OCI-M1 (cell line): ENCODE results near the gene NECTIN1.

Experiments
- DNase-seq: peaks from one replicate; lab custom pipeline; 2025; lab: John Stamatoyannopoulos, UW

The NECTIN1 gene

DNA sequence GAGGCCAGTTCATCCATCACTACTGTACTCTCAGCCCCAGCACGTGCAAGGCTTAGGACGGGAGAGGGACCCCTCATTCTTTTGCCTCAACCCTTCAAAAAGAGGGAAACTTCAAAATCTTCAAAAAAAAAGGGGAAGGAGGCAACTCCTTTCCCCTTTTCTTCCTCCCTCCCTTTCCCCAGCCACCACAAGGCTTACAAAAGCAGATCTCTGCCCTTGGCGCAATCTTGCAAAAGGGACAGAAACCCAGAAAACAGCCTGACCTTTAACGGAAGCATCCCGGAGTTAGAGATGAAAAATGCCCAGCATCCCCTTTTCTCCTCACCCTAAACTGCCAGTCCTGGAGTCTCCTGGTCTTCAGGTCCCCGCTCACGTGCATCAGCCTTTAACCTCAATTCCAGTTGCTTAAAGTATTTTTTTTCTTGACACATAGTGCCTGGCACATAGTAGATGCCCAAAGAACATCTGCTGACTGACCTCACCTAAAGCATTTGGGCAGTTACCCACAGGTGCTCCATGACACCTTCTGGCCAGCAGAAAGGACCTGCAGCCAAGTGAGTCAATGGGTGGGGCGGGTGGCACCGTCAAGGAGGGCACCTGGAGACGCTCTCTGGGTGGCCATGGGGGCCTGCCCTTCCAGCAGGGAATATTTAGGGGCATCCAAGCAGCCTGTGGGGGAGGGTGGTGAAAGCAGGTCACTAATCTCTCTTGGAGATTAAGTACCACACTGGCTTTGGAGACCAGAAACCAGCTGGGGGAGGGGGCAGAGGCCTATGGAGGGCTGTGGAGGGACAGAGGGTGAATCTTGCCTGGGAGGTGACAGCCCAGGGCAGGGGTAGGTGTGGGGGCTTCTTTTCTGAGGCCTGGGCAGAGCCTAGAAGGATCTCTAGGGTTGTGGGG is 16.3 kb downstream of the NECTIN1 start:
- peak; percentile 61 for DNase-seq

DNA sequence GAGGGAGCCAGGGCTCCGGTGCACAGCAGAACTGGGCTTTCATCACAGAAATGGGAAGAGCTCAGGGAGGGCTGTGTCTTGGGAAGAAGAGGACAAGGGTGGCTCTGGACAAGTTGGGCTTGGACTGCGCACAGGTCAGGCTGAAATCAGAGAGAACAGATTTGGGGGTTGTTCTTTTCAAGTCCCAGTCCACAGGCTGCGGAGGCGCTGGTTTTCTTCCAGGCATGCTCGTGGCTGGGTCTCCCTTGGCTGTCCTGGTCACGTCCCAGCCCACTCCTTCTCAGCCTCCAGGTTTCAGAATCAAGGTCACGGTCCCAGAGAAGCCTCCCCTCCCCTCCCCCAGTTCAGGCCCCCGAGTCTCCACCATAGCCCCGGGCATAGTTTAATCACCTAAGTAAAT is 17.0 kb downstream of the NECTIN1 start:
- DNase-seq: no peak

DNA sequence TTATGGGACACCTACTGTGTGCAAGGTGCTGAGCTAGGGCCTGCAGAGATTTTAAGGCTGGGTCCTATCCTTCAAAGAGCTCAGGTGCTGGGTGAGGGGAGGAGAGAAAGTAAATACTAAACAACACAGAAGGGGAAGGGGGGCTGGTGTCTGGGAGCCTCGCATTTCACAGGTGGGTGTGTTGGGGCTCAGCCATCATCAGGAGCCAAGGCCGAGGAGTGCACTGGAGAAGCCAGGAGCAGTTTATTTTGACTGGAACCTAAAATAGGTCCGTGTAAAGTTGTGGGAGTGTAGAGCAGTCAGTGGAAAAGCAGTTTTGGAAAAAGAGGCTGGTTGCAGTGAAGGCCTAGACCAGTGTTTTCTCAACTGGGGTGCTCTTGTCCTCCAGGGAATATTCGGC is 17.5 kb downstream of the NECTIN1 start:
- no peak for DNase-seq

DNA sequence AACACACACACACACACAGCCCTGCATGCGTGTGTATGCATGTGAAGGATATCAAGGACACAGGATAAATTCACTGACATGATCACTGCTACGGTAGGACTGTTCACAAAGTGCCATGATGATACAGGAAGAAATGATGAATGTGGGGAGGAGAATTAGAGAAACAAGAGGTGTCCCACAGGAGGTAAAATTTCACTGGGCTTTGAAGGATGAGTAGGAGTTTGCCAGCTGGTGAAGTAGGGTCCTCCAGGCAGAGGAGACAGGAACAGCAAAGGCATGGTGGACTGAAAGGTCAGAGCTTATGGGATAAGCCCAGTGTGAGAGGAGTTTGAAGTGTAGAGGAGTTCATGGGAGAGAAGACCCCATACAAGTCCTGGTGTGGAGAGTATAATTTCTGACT is 18.6 kb downstream of the NECTIN1 start:
- DNase-seq: no peak

DNA sequence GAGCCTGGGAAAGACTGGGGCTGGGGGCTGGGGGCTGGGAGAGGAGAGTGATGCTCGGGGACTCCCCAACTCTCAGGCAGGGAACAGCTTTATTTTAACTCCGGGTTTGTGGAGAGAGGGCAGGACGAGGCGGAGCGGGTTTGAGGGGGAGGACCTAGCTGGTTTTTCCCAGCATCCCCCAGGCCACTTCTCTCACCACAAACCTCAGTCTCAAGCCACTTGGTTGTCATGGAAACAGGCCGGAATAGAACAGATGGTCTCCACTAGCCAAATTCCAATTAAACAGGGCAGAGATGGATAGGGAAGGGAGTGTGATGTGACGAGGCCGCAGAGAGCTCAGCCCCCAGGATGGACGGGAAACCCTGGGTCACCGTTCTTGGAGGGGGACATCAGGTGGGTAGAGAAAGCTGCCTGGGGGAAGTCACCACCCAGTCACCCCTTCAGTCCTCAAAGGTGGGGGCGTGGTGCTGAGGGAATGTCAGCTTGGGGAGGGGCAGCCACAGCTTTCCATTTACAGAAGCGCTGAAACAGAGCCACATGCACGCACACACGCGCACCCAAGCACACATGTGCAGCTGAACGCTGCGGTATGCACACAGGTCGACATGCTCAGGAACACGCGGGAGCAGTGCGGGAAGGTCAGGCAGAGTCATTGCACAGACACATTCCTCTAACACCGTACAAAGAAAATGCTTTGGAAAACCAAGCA is 19.2 kb downstream of the NECTIN1 start:
- peak; percentile 86 for DNase-seq

DNA sequence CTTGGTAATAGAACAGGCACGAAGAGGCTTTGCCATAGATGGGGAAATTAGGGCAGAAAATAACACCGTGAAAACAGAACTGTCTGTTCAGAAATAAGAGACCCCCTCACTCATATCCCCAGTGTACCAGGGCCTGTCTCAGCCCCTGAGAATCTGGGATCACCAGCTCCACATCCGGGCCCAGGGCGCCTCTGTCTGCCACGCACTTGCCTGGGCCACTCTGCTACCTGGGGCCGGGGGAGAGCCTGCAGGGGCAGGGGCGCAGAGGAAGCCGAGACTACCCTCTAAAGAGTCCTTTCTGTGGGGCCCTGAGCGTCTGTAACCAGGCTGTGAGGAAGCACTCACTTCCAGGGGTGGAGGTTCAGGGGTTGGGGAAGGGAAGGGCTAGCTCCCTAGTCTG is 19.8 kb downstream of the NECTIN1 start:
- DNase-seq: no peak

DNA sequence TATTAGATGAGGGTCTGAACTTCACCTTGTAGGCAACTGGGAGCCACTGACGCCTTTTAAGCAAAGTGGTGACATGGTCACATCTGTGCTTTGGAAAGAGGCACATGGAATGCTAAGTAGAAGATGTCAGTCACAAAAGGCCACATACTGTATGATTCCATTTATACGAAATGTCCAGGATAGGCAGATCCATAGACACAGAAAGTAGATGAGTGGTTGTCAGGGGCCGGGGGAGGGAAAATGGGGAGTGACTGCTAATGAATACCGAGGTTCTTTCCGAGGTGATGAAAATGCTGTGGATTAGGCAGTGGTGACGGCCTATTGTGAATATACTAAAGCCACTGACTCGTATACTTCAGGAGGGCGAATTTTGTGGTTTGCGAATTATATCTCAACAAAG is 20.6 kb downstream of the NECTIN1 start:
- no peak for DNase-seq

DNA sequence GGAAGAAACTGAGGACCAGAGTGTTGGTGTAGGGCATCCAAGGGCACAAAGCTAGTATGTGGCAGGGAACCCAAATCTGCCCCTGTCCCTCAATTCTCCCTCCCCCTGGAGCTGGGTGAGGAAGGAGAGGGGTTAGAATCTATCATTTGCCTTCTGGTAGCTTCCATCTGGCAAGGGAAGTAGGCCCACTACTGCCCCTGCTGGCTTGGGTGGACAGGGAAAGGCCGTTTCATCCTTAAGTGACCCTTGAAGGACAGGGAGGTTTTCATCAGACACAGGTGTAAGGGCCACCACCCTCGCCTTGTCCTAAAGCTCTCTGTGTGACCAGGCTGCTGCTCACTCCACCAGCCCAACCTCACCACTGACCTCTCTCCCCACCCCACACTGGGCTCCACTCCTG is 22.1 kb downstream of the NECTIN1 start:
- peak; percentile 51 for DNase-seq

DNA sequence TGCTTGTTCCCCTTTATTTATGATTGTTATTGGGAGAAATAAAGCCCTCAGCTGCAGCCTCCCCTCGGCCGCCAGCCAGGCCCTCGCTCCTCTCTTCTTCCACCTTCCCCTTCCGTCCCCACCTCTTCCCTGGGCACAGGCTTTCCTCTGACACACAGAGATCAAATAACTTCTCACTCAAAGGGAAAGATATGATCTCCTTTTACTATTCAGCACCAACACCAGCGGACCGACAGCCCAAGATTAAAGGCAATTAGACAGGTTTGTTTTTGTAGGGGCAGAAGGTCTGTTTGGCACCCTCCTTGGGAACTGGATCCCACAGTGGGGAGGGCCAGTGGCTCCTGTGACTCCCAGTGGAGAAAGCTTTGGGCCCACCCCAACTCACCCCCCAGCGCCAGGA is 23.0 kb downstream of the NECTIN1 start:
- DNase-seq: no peak

DNA sequence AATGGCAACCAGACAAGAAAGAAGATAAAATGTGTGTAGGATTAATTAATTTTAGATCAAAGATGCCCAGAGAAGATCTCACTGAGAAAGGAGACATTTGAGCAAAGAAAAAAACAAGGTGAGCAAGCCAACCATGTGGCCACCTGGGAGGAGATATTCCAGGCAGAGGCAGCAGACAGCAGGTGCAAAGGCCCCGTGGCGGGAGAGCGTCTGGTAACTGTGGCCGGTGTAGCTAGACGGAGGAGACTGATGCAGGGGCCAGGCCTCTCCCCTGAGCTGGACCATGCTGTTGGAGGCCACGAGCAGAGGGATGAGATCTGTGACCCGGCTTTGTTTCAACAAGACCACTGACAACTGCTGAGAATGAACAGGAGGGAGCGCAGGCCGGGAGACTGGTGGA is 23.6 kb downstream of the NECTIN1 start:
- no peak for DNase-seq

DNA sequence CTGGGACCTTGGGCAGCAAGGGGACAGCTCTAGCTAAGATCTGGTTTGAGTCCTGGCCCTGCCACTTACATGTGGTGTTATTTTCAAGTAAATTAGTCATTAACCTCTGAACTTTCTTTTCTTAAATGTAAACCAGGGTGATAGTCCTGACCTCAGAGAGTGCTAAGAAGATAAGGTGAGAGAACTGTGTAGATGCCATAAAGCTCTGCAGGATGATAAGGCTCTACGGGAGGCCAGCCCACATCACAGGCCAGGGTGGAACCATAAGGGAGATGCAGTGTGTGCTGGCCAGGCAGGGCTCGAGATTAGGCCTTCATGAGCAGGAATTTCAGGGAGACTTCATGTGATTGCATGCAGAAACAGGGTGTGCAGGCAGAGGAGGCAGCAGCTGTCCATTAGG is 24.2 kb downstream of the NECTIN1 start:
- DNase-seq: peak; percentile 75

DNA sequence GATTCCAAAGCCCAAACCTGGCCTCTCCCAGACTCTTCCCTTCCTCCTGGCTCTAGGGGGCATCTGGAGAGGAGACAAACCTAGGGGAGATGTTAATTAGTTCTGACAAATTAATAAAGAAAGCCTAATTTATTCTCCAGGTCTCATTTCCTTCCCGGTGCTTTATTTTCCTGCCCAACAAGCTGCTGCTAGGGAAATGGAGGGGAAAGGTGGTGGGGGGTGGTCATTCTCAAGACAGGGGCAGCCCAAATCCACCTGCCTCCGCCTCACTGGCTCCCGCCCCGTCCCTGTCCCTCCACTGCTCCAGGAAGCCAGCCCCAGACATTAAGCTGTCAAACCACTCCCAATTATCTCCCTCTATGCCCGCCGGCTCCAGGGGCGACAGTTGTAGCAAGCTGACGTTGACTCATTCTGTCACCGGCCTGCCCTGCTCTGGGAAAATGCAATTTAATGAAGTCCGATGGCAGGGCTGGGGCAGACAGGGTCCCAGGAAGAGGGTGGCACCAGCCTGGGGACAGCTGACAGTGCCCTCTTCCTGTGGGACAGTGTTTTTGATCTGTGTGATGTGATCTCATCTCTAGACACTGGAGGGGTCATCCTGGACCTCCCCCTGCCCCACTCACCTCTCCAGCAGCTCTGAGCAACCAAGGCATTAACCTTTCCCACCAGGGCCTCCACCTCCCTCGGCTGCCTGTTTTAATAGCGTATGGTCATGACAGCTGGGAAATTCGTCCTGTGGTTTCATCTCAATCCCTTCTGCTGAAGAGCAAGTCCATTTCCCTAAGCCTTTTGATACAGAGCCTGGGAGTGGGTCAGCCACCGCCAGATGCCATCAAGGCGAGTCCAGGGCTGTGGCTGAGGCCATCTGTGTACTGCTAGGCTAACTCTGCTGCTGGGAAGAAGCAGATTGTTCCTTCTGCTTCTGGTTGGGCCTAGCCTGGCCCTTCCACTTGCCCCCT is 27.1 kb downstream of the NECTIN1 start:
- no peak for DNase-seq

DNA sequence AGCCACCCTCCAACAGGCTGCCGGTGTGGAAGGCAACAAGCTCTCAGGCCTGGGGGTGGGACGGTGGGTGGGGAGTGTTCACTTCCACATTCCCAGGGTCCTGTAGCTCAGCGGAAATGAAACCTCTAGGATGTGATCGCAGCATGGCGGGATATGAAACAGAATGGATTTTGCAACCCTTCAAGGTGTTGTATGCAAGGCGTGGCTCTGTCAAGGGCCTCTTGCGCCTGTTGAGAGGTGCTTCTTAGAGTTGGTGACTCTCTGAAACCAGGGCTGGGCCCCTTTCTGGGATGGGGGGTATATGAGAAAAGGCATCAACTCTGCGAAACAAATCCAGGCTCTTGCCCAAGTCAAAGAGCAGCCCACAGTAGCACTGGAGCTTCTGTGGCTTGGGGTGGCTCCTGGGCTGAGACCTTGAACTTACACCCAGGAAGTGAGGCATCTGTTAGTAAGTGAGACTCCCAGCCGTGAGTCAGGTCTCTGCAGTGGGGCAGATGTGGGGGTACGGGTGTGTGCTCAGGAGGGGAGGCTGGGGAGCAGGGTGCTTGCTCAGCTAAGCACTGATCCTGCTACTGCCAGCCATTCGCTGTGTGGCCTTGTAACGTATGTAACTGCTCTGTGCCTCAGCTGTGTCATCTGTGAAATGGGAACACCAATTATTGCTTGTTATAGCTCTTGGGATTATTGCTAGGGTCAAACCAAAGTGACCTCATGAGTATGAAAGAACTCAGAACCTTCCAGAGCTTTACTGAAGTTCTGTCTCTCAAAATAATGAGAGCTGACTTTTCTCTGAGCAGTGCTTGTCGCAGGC is 28.3 kb downstream of the NECTIN1 start:
- DNase-seq: no peak

DNA sequence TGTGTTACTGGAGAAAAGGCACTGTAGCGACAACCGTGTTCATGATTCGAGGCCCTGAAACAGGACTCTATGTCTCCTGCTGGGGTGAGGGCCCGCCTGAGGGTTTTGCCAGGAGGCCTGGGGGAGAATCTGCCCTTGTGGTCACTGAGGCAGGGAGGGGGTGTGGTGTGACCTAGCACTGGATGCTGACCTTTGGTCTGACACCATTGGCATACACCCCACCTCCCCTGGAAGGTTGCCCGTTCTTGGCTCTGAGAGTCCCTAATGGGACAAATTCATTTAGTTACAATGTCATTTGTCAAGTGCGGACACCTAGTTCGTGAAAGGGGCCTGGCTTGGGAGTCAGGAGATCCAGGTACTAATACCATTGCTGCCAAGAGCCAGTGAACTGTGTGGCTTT is 29.0 kb downstream of the NECTIN1 start:
- DNase-seq: no peak

DNA sequence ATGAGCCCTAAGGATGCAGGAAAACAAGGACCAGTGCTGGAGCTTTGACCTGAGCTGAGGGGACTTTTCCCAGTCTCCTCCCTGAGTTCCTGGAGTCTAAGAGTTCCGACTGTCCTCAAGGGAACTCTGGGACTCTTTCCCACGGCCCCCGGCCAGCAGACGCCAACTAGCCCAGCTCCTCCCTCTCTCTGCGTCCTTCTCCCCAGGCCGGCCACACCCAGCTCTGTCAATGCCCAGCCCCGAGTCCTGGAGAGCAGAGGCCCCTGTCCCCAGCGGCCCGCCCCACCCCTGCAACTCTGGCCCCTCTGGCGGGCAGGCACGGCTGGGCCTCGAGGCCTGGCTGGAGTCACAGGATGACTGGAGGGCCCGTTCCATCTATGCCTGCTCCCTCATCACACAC is 29.8 kb downstream of the NECTIN1 start:
- no peak for DNase-seq

DNA sequence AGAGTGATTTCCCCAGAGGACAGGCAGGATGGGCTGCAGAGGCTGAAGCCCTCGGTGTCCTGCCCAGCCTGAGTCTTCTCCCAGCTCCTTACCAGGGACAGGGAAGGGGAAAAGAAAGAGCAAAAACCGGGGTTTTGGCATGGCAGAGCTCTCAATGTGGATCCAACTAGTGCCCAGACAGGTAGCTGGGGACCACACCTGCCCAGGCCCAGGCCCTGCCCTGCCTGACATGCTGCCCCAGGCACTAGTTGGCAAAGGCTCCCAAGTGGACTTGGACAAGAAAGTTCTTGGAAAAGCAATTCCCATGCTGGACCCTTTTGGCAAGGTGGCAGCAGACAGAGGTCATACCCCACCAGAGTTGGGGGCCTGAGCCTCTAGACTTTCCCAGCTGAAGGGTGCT is 31.1 kb downstream of the NECTIN1 start:
- DNase-seq: no peak

DNA sequence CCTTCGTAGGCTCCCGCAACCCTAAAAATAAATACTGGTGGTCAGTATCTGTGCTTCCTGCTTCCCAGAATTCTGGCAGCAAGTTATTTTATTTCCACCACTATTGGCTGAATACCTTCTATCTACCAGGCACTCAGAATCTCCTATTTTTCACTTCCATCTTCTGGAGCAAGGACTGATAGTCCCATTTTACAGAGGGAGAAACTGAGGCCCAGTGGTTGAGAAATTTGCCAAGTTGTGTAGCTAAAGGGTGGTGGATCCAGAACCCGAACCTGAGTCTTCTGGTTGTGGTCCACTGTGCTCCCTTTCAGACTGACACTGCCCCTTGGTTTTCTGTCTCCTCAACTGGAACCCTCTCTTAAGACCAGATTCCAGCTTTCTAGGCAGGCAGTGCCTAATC is 31.6 kb downstream of the NECTIN1 start:
- no peak for DNase-seq

DNA sequence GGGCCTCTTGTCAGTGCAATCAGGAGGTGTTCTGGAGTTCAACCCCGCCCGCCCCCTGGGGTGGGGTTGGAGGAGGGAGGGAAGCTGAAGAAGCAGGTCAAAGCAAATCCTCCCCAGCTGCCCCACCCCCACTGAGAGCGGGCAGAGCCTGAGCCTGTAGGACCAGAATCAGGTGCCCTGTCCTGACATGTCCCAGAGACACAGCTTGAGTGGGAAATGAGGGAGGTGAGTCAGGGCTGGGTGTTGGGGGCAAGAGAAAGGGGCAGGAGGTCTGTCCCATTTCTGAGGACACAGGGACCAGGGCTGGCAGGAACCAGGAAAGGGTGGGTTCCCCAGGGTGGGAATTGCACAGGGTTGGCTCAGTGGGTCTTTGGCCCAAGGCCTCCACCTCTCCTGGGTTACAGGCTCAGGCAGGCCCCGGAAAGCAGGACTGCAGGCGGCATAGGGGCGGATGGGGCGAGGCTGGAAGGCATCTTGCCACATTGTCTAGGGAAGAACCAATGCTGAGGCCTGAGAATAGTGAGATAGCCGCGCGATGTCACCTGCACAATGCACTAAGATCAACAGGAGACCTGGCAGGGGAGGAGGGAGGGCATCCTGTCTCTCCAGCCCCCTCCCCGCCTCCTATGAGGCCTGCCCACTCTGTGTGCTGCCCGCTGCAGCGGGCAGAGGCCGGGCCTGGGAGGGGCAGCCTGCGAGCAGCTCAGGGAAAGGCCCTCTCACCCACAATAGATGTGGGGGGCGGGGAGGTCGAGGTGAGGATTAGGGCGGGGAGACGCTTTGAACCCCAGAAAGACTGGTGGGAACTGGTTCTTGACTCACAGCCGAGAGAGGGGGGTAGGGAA is 32.4 kb downstream of the NECTIN1 start:
- DNase-seq: no peak

DNA sequence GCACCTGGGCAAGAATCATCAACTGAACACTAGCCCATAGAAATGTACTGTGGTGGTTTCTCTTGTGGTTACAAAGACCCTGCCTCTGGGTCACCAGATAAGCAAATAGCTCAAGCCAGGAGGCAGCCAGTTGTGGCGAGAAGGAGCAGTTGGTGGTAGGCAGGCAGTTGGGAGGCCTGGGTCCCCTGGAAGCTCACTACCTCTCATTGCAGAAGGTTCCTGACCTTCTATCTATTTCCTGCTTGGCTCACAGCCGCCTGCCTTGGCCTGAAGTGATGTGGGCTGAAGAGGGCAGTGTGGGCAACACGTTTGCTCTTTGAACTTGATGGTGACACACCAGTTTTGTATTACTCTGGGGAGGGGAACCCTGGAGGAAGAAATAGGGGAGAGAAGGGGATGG is 34.7 kb downstream of the NECTIN1 start:
- DNase-seq: peak; percentile 97

DNA sequence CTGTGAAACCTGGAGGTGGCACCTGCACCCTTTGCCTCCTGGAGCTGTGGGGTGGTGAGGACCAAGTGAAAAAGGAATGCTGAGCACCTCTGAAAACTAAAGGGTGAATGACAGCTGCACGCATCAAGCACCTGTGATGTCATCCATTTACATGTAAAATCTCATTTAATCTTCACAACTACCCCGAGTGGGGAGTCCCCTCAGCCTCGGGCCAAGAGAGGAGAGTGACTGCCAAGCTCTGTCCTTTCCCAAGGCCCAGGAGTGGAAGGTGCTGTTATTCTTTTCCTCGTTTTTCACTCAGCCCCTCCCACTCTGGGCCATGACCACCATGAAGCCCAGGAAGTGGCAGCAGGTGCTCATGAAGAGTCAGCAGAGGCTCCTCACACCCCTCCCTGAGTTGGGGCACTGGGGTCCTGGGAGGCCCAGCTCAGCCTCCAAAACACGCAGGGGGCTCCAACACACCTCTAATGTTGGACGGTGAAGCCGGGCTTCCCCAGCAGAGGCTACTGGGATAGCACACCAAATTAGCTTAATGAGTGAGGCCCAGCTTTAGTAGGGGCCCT is 35.7 kb downstream of the NECTIN1 start:
- no peak for DNase-seq

DNA sequence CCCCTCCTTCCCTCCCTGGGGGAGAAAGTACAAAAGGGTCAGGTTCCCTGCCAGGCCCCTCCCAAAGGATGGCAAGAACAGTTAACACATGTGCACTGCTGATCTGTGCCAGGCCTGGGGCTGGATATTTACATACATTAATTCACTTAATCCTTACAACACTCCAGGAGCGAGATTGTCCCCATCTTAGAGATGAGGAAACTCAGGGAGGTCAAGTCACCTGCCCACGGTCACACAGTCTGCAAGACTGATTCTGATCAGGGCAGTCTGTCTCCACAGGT is 36.5 kb downstream of the NECTIN1 start:
- no peak for DNase-seq
